PFSK-1 (cell line): Measurements from ENCODE around the gene EIF2S3.

Source experiments
- POLR2AphosphoS5 ChIP-seq: IDR thresholded peaks from 2 replicates; pipeline ENCODE4 v1.6.1; 2012; ENCODE audit warnings: low read depth, mild to moderate bottlenecking, control low read depth, low read length, moderate library complexity
- REST ChIP-seq, 2 experiments: IDR thresholded peaks; 2 replicates each; pipeline versions ENCODE4 v1.6.1 to v1.8.0; 2011 to 2012; ENCODE audit warnings: low read depth in 2 of 2, low read length in 2 of 2, control low read depth in 1 of 2, inconsistent platforms in 1 of 2, mild to moderate bottlenecking in 1 of 2, moderate library complexity in 1 of 2; ENCODE audit not compliant: insufficient read depth in 1 of 2
- SIN3A ChIP-seq: IDR thresholded peaks from 2 replicates; pipeline ENCODE4 v1.6.1; 2012; ENCODE audit warnings: mild to moderate bottlenecking, low read length, moderate library complexity, borderline replicate concordance; ENCODE audit not compliant: insufficient read depth
- TAF1 ChIP-seq: IDR thresholded peaks from 2 replicates; pipeline ENCODE4 v1.6.1; 2012; ENCODE audit warnings: low read length, control low read depth, borderline replicate concordance; ENCODE audit not compliant: insufficient read depth

- TF ChIP-seq POLR2AphosphoS5 = no peak
- no peak for TF ChIP-seq TAF1
- TF ChIP-seq REST (IDR thresholded peaks at IDR 0.05; ENCODE audit: insufficient read depth in 1 of 2, low read depth in 2 of 2, low read length in 2 of 2) = no peak
- no peak for TF ChIP-seq SIN3A
Measured at GRCh38 chrX:24023544-24023943, 31.2 kb upstream of the EIF2S3 start.
